ENCODE data around the gene UBE2U.

DNA sequence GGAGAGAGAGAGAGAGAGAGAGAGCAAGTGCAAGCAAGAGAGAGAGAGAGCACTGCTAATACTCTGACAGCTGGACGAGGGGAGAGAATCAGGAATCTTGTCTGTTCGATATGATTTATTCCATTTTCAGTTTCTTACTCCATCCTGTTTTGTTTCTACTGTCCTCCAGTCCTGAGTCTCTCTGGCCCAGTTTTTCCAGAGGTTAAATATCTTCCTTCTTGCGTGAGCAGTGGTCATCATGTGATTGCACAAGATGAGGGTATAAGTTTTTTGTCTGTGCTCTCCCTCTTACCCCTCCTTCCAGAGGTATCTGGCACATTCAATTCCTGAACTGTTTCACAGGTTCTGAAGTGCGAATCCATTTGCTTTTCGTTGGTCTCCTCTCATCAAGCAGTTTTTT is 16.8 kb downstream of the UBE2U start:
- TF ChIP-seq CTCF (IDR thresholded peaks at IDR 0.05; ENCODE audit: low read length), result no peak
- TF ChIP-seq EZH2 (IDR thresholded peaks at IDR 0.05; ENCODE audit: borderline replicate concordance, low read length), result no peak
